Astrocyte of the spinal cord (primary cell): Measurements from ENCODE around the gene SRSF4.

Experiments
- DNase-seq: peaks from one replicate; pipeline ENCODE4 v3.0.0; 2011; ENCODE audit warnings: low read depth, low spot score
- H3K4me3 ChIP-seq: 2 replicates; pipeline ENCODE4 v1.5.1; 2011; ENCODE audit warnings: low read depth, mild to moderate bottlenecking, low read length, moderate library complexity
- in situ Hi-C: cut with HindIII; loops from 2 replicates; pipeline ENCODE4 v1.10.0; 2017; ENCODE audit warnings: low sequenced_read_pairs
- TF ChIP-seq, protein P1 (sequence below): IDR thresholded peaks from 2 replicates; pipeline ENCODE4 v1.5.1; 2012; ENCODE audit warnings: low read depth, mild to moderate bottlenecking, low read length, inconsistent platforms

The SRSF4 gene

DNA sequence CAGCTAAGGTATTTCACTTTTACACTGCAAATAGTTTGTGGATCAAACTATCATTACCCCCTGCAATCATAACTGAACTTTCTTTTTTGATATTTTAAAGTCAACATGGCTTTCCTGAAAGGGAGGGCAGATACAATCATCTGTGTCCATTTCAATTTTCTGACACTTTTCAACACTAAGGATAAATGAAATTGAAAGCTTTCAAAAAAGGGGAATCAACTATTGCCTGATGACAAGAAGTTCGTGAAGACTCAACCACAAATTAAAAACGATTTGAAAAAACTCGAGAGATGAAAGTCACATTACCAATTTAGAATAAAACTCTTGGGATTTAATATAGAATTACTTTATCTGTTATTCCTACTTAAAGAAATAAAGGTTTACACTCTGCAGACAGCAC lies 11.7 kb downstream of the SRSF4 start:
- TF ChIP-seq, protein P1, sequence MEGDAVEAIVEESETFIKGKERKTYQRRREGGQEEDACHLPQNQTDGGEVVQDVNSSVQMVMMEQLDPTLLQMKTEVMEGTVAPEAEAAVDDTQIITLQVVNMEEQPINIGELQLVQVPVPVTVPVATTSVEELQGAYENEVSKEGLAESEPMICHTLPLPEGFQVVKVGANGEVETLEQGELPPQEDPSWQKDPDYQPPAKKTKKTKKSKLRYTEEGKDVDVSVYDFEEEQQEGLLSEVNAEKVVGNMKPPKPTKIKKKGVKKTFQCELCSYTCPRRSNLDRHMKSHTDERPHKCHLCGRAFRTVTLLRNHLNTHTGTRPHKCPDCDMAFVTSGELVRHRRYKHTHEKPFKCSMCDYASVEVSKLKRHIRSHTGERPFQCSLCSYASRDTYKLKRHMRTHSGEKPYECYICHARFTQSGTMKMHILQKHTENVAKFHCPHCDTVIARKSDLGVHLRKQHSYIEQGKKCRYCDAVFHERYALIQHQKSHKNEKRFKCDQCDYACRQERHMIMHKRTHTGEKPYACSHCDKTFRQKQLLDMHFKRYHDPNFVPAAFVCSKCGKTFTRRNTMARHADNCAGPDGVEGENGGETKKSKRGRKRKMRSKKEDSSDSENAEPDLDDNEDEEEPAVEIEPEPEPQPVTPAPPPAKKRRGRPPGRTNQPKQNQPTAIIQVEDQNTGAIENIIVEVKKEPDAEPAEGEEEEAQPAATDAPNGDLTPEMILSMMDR = no peak
- H3K4me3 ChIP-seq = no peak overlapping the region
- in situ Hi-C loops = no loop called here
- DNase-seq = no peak

DNA sequence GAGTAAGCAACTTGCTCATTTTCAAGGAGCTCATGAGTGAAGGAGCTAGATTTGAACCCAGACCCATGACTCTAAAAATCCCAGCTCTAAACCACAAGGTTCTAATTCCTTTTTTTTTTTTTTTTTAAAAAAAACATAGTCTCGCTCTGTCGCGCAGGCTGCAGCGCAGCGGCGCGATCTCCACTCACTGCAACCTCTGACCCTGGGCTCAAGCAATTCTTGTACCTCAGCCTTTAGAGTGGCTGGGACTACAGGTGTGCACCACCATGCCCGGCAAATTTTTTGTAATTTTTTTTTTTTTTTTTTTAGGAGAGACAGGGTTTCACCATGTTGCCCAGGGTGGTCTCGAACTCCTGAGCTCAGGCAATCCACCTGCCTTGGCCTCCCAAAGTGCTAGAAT lies 13.8 kb downstream of the SRSF4 start:
- TF ChIP-seq, protein P1 = no peak
- in situ Hi-C loops = no loop called here
- no peak for DNase-seq
- H3K4me3 ChIP-seq = no peak overlapping the region

DNA sequence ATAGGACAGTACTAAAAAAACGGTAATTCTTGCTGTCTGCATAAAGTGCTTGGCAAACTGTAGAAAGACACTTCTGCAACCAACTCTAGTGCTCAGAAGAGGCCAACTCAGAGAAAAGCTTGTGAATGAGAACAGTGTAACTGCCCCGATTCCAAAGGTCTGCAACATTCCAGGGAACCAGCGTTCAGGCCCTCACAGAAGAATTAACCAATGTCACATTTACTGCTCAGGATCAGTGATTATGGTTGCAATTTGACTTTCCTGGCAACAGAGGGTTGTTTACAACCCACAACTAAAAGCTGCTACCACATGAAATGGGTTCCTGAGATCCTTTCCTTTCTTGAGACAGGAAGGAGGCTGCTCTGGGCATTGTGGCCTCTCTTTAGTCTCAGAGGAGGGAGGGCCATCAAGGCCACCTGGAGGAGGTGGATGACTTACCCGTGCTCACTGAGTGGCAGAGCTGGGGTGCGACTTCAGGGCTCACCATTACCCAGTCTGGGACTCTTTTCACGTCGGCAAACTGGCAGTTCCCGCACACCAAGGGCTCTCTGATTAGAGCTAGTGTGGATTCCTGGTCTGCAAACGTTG lies 15.3 kb downstream of the SRSF4 start:
- no peak overlapping the region for H3K4me3 ChIP-seq
- in situ Hi-C loops = no loop called here
- TF ChIP-seq, protein P1 = no peak
- DNase-seq = no peak

DNA sequence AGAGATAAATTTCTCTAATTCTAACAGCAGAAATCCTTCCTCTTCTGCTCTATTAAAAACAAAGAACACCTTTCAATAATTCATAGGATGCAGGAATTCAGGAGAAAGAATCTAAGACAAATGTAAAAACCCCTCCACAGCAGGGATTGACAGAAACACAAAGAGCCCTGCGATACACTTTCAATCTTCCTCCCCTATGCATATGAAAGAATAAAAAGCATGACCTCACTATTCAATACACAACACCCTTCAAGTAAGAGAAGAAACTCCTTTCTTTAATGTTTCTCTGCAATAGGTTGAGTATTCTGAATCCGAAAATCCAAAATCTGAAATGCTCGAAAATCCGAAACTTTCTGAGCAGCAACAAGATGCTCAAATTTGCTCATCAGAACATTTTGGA lies 17.1 kb downstream of the SRSF4 start:
- no peak overlapping the region for H3K4me3 ChIP-seq
- no peak for DNase-seq
- TF ChIP-seq, protein P1 = no peak
- in situ Hi-C loops = no loop called here

DNA sequence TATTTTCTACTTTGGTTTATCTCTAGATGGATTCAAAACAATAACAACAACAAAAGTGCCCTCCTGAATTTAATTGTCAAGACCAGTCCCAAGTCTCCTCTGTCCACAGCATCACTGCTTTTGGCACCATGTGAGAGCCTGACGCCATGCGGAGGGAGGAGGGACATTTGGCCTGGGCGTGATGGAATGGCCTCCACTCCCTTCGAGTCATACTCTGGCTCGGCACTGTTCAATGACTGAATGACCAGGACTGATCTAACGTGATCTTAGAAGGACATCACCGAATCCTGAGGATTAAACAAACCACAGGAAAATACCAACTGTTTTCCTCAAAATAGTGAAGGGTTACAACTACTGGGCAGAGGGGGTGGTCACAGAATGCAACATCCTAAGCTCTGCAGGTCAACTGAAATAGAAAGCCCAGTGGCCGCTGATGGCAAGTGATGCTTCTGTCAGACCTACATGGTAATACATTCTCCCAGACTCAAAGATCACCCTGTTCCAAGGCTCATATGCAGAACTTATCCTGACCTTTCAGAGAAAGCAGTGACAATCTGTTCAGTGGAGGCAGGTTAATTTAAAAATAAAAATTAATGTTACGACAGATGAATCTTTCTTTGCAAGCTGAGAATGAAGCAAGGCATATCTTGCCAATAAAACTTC lies 19.1 kb downstream of the SRSF4 start:
- H3K4me3 ChIP-seq = no peak overlapping the region
- peak; percentile 25 for DNase-seq
- in situ Hi-C loops = no loop called here
- TF ChIP-seq, protein P1 = no peak

DNA sequence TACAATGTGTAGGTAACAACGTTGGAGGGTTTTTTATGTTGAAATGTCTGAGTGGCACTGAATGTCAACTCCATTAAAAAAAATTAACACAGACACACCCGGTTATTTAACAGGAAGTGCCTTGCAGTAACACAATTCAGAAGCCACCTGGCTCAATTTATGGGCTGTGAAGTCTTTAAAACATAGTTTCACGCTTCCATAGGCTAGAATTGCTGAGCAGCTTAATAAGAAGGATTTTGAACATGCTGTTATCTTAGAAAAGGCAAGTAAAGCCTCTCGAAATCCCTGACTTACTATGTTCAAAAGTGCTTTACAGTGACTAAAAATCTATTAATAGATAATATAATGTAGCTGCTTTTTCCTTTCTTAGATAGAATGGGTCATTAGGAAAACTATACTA lies 19.7 kb downstream of the SRSF4 start:
- H3K4me3 ChIP-seq = no peak overlapping the region
- DNase-seq = no peak
- in situ Hi-C loops = no loop called here
- TF ChIP-seq, protein P1 = no peak
